Measurements from ENCODE around the gene TTC33.
"Not testable (repeated sequence)": the region's sequence is repeated elsewhere in the genome, so short reads cannot be mapped to it uniquely, and the experiment has no call there.

The TTC33 gene

GRCh38 chr5:40678460-40679147 is 77.2 kb downstream of the TTC33 start:
- no peak for DNase-seq

GRCh38 chr5:40678026-40678425 is 77.7 kb downstream of the TTC33 start:
- DNase-seq = no peak

- DNase-seq = no peak
Observed at GRCh38 chr5:40677456-40677855, 78.3 kb downstream of the TTC33 start.

- DNase-seq = no peak
Observed at GRCh38 chr5:40676613-40677343, 79.0 kb downstream of the TTC33 start.

GRCh38 chr5:40675396-40676133 is 80.2 kb downstream of the TTC33 start:
- DNase-seq = no peak

- no peak for DNase-seq
Observed at GRCh38 chr5:40674661-40675235, 81.0 kb downstream of the TTC33 start.

GRCh38 chr5:40672425-40672824 is 83.3 kb downstream of the TTC33 start:
- DNase-seq = no peak

- no peak for DNase-seq
Observed at GRCh38 chr5:40669606-40670390, 86.0 kb downstream of the TTC33 start.

- no peak for DNase-seq
Observed at GRCh38 chr5:40667161-40667663, 88.5 kb downstream of the TTC33 start.

- DNase-seq = no peak
Observed at GRCh38 chr5:40666657-40667056, 89.1 kb downstream of the TTC33 start.

GRCh38 chr5:40665635-40666298 is 90.0 kb downstream of the TTC33 start:
- no peak for DNase-seq

GRCh38 chr5:40660751-40661150 is 95.0 kb downstream of the TTC33 start:
- DNase-seq = no peak

- no peak for DNase-seq
Observed at GRCh38 chr5:40656766-40657165, 99.0 kb downstream of the TTC33 start.

GRCh38 chr5:40656091-40656490 is 99.7 kb downstream of the TTC33 start:
- DNase-seq = not testable (repeated sequence)

- no peak for DNase-seq
Observed at GRCh38 chr5:40655138-40655537, 100.6 kb downstream of the TTC33 start.

- no peak for DNase-seq
Observed at GRCh38 chr5:40654377-40654991, 101.3 kb downstream of the TTC33 start.

GRCh38 chr5:40653221-40654022 is 102.3 kb downstream of the TTC33 start:
- no peak for DNase-seq

- no peak for DNase-seq
Observed at GRCh38 chr5:40652441-40653220, 103.1 kb downstream of the TTC33 start.

GRCh38 chr5:40651201-40651600 is 104.6 kb downstream of the TTC33 start:
- DNase-seq = no peak
